GM23248 (cell line): ENCODE results near the gene CRELD1. TPM values are rescaled to one million over a fixed set of nuclear protein-coding genes. Genes with fewer than 3 reads are reported as not detected.

Experiments used
- DNase-seq: peaks from one replicate; pipeline ENCODE4 v3.0.0-alpha.2; 2015
- H2AFZ ChIP-seq: fragments of 200-600 bp; sonication (generic); 2 replicates; pipeline ENCODE4 v1.6.1; 2016; ENCODE audit warnings: antibody characterized with exemption
- H3F3A ChIP-seq: fragments of 200-600 bp; sonication (generic); 2 replicates; pipeline ENCODE4 v1.6.1; 2016; ENCODE audit warnings: mild to moderate bottlenecking, antibody characterized with exemption, mixed run types; ENCODE audit not compliant: insufficient read depth
- H3K27ac ChIP-seq: fragments of 200-600 bp; sonication (generic); 2 replicates; pipeline ENCODE4 v1.5.1; 2016; ENCODE audit warnings: mild to moderate bottlenecking
- H3K27me3 ChIP-seq: fragments of 200-600 bp; sonication (generic); replicated peaks from 2 replicates; pipeline ENCODE4 v1.6.1; 2016; ENCODE audit warnings: mild to moderate bottlenecking; ENCODE audit not compliant: insufficient read depth
- H3K36me3 ChIP-seq: fragments of 200-600 bp; sonication (generic); 2 replicates; pipeline ENCODE4 v1.6.1; 2016; ENCODE audit warnings: low read depth, mild to moderate bottlenecking
- H3K4me1 ChIP-seq: fragments of 200-600 bp; sonication (generic); 2 replicates; pipeline ENCODE4 v1.6.1; 2016; ENCODE audit warnings: mild to moderate bottlenecking; ENCODE audit not compliant: insufficient read depth
- H3K4me2 ChIP-seq: fragments of 200-600 bp; sonication (generic); one replicate; pipeline ENCODE4 v1.6.1; 2016; ENCODE audit warnings: mild to moderate bottlenecking; ENCODE audit not compliant: unreplicated experiment
- H3K4me3 ChIP-seq: fragments of 200-600 bp; sonication (generic); 2 replicates; pipeline ENCODE4 v1.5.1; 2016; ENCODE audit warnings: mild to moderate bottlenecking
- H3K79me2 ChIP-seq: fragments of 200-600 bp; sonication (generic); 2 replicates; pipeline ENCODE4 v1.6.1; 2016; ENCODE audit warnings: mild to moderate bottlenecking; ENCODE audit not compliant: insufficient read depth
- H3K9ac ChIP-seq: fragments of 200-600 bp; sonication (generic); 2 replicates; pipeline ENCODE4 v1.6.1; 2016; ENCODE audit warnings: mild to moderate bottlenecking
- H3K9me2 ChIP-seq: fragments of 200-600 bp; sonication (generic); 2 replicates; pipeline ENCODE4 v1.6.1; 2016; ENCODE audit warnings: mixed run types, mild to moderate bottlenecking, moderate library complexity; ENCODE audit not compliant: insufficient read depth
- H3K9me3 ChIP-seq: fragments of 200-600 bp; sonication (generic); one replicate; pipeline ENCODE4 v1.6.1; 2017; ENCODE audit warnings: low read depth
- H4K20me1 ChIP-seq: fragments of 200-600 bp; sonication (generic); 2 replicates; pipeline ENCODE4 v1.6.0; 2016; ENCODE audit not compliant: insufficient read depth
- EZH2 ChIP-seq: fragments of 200-600 bp; sonication (generic); IDR thresholded peaks from 2 replicates; pipeline ENCODE4 v1.6.1; 2018; ENCODE audit warnings: antibody characterized with exemption, mild to moderate bottlenecking; ENCODE audit not compliant: insufficient read depth, poor library complexity, severe bottlenecking
- EZH2phosphoT487 ChIP-seq: fragments of 200-600 bp; sonication (generic); IDR thresholded peaks from 2 replicates; pipeline ENCODE4 v1.6.1; 2018; ENCODE audit warnings: antibody characterized with exemption, moderate library complexity, mild to moderate bottlenecking, low read depth; ENCODE audit not compliant: insufficient read depth
- whole genome bisulfite sequencing, 2 experiments: methylation state at CpG; one replicate each; pipeline ENCODE4 v1.1.6; 2015 to 2017; ENCODE audit warnings: low lambda C conversion rate in 2 of 2, low coverage in 1 of 2; ENCODE audit errors: missing lambda C conversion rate in 2 of 2; 5-methylcytosine and 5-hydroxymethylcytosine counted together
- in situ Hi-C: fragments of 300-500 bp; cut with MboI; formaldehyde crosslinking; loops from 2 replicates; pipeline ENCODE4 v1.15.0; 2020
- polyA plus RNA-seq: library from polyadenylated mRNA; unstranded; fragments of >200 nt; fragmentation: Nextera tagmentation; extraction: Ambion mirVana; gene quantifications from 2 replicates; pipeline ENCODE4 v1.2.1, GENCODE V29; 2016
- total RNA-seq: library from RNA; depleted of rRNA; stranded (reverse); fragments of >200 nt; shearing (Covaris generic); gene quantifications from 2 replicates; pipeline ENCODE4 v1.2.3, GENCODE V29; 2014

Gene CRELD1
- total and polyA plus RNA-seq, 2 experiments from 2014 or later: 18.2 to 19.9 TPM

GRCh38 chr3:9916346-9916733, 17.3 kb upstream of the CRELD1 start:
- no peaks in the 10 kb centered on the region for H3K36me3 ChIP-seq
- H3K9me2 ChIP-seq: no peaks in the 10 kb centered on the region
- TF ChIP-seq EZH2phosphoT487 (no peak), EZH2 (no peak)
- in situ Hi-C loops: no loop called here
- H2AFZ ChIP-seq: peak overlapping the region; percentile 73
- no peaks in the 10 kb centered on the region for H3K79me2 ChIP-seq
- no peaks in the 10 kb centered on the region for H4K20me1 ChIP-seq
- H3K9ac ChIP-seq: peak overlapping the region; percentile 81
- peak overlapping the region; percentile 87 for H3K4me2 ChIP-seq
- no peaks in the 10 kb centered on the region for H3K27me3 ChIP-seq
- peak overlapping the region; percentile 84 for H3K27ac ChIP-seq
- peak overlapping the region; percentile 77 for H3K4me3 ChIP-seq
- H3F3A ChIP-seq: peaks cover 6% of the 10 kb centered on the region; the same call in 1 of the 2 replicates
- peak; percentile 87 for DNase-seq
- no peaks in the 10 kb centered on the region for H3K9me3 ChIP-seq
- H3K4me1 ChIP-seq: peaks cover 13% of the 10 kb centered on the region
- WGBS, 2 experiments: 18 to 22% methylated on average over 5 to 7 of the region's 7 CpGs

GRCh38 chr3:9916734-9917680, 16.6 kb upstream of the CRELD1 start, which contains the start of gene IL17RC:
Gene IL17RC, plus strand, starts transcription at chr3:9917098. Its CDS starts 218 bp downstream, at chr3:9917316.
- 5% methylated on average over 16 to 19 of the region's 19 CpGs for WGBS, 2 experiments
- H3K4me1 ChIP-seq: peaks cover 13% of the 10 kb centered on the region
- H3K27me3 ChIP-seq: no peaks in the 10 kb centered on the region
- H3K4me3 ChIP-seq: peak within 1 kb of the TSS; percentile 77
- H3K9ac ChIP-seq: peak within 1 kb of the TSS; percentile 81
- no peaks in the 10 kb centered on the region for H3K36me3 ChIP-seq
- no peaks in the 10 kb centered on the region for H4K20me1 ChIP-seq
- peak within 1 kb of the TSS; percentile 87 for H3K4me2 ChIP-seq
- H3F3A ChIP-seq: peaks cover 6% of the 10 kb centered on the region; the same call in 1 of the 2 replicates
- H3K9me2 ChIP-seq: no peaks in the 10 kb centered on the region
- H3K9me3 ChIP-seq: no peaks in the 10 kb centered on the region
- no peak for TF ChIP-seq EZH2
- no peak for TF ChIP-seq EZH2phosphoT487
- peak within 1 kb of the TSS; percentile 84 for H3K27ac ChIP-seq
- in situ Hi-C loops: no loop called here
- peak within 1 kb of the TSS; percentile 80 for H2AFZ ChIP-seq
- peak; percentile 95 for DNase-seq
- H3K79me2 ChIP-seq: no peaks in the 10 kb centered on the region

GRCh38 chr3:9917820-9918219, 15.8 kb upstream of the CRELD1 start:
- in situ Hi-C loops: no loop called here
- Histone ChIP-seq H2AFZ (no peak overlapping the region; the same call in 1 of the 2 replicates), H3K4me2 (peak overlapping the region; percentile 87), H4K20me1 (no peaks in the 10 kb centered on the region), H3K9ac (peak overlapping the region; percentile 81; the same call in 1 of the 2 replicates), H3K4me3 (peak overlapping the region; percentile 77; the same call in 1 of the 2 replicates), H3K79me2 (no peaks in the 10 kb centered on the region), H3F3A (peaks cover 2% of the 10 kb centered on the region; the same call in 1 of the 2 replicates), H3K27me3 (no peaks in the 10 kb centered on the region), H3K9me3 (no peaks in the 10 kb centered on the region), H3K27ac (no peak overlapping the region), H3K36me3 (no peaks in the 10 kb centered on the region), H3K9me2 (no peaks in the 10 kb centered on the region), H3K4me1 (peaks cover 6% of the 10 kb centered on the region)
- 73 to 90% methylated on average over 8 to 10 of the region's 10 CpGs for WGBS, 2 experiments
- TF ChIP-seq EZH2phosphoT487 (no peak), EZH2 (no peak)
- DNase-seq: no peak

GRCh38 chr3:9918261-9919038, 15.2 kb upstream of the CRELD1 start:
- H3K4me2 ChIP-seq: peak overlapping the region; percentile 87

More at GRCh38 chr3:9918261-9919038, 15.2 kb upstream of the CRELD1 start:
- no peak overlapping the region for H3K4me3 ChIP-seq
- in situ Hi-C loops: no loop called here
- H3K36me3 ChIP-seq: no peaks in the 10 kb centered on the region
- H3K9me3 ChIP-seq: no peaks in the 10 kb centered on the region
- no peak for DNase-seq
- no peak overlapping the region for H2AFZ ChIP-seq
- no peaks in the 10 kb centered on the region for H3K79me2 ChIP-seq
- H3F3A ChIP-seq: no peaks in the 10 kb centered on the region
- H3K9ac ChIP-seq: no peak overlapping the region
- H3K4me1 ChIP-seq: peaks cover 6% of the 10 kb centered on the region
- H3K27ac ChIP-seq: no peak overlapping the region
- no peaks in the 10 kb centered on the region for H3K27me3 ChIP-seq
- H3K9me2 ChIP-seq: no peaks in the 10 kb centered on the region
- H4K20me1 ChIP-seq: no peaks in the 10 kb centered on the region
- 92 to 93% methylated on average over 8 of the region's 8 CpGs for WGBS, 2 experiments
- TF ChIP-seq EZH2phosphoT487 (no peak), EZH2 (no peak)
